GM12878 (cell line): ENCODE results near the gene FRRS1L. TPM values are rescaled to one million over a fixed set of nuclear protein-coding genes. Genes with fewer than 3 reads are reported as not detected.

Experiments used
- ASH2L ChIP-seq: fragments of 300-600, 200-600 bp; sonication (generic); IDR thresholded peaks from 2 replicates; pipeline ENCODE4 v1.6.1; 2017; ENCODE audit warnings: low read depth, mild to moderate bottlenecking, borderline replicate concordance
- ATF3 ChIP-seq: IDR thresholded peaks from 2 replicates; pipeline ENCODE4 v1.6.1; 2011; ENCODE audit warnings: low read depth, mild to moderate bottlenecking, low read length, moderate library complexity, borderline replicate concordance; ENCODE audit errors: extremely low read depth
- BACH1 ChIP-seq: fragments of 450-650 bp; IDR thresholded peaks from 2 replicates; pipeline ENCODE4 v1.6.1; 2017; ENCODE audit warnings: mild to moderate bottlenecking, borderline replicate concordance
- CBFB ChIP-seq: IDR thresholded peaks from 2 replicates; pipeline ENCODE4 v1.6.1; 2016; ENCODE audit warnings: antibody characterized with exemption, low read depth
- CHD4 ChIP-seq: fragments of 200-600 bp; sonication (generic); IDR thresholded peaks from 2 replicates; pipeline ENCODE4 v1.6.1; 2016; ENCODE audit warnings: mild to moderate bottlenecking
- FOS ChIP-seq: IDR thresholded peaks from 3 replicates; pipeline ENCODE4 v1.6.1; 2011; ENCODE audit warnings: borderline replicate concordance; ENCODE audit not compliant: insufficient read length; ENCODE audit errors: extremely low read depth
- FOXM1 ChIP-seq: IDR thresholded peaks from 2 replicates; pipeline ENCODE4 v1.6.1; 2012; ENCODE audit warnings: low read depth, mild to moderate bottlenecking, inconsistent platforms, low read length, moderate library complexity
- GABPA ChIP-seq: IDR thresholded peaks from 2 replicates; pipeline ENCODE4 v1.6.1; 2014; ENCODE audit warnings: antibody characterized with exemption, low read depth, mild to moderate bottlenecking, inconsistent platforms
- KAT2A ChIP-seq: conservative IDR thresholded peaks from 2 replicates; pipeline ENCODE4 v1.6.1; 2011; ENCODE audit warnings: low read depth, low read length; ENCODE audit not compliant: control insufficient read depth
- MXI1 ChIP-seq: fragments of 150-350 bp; IDR thresholded peaks from 2 replicates; pipeline ENCODE4 v1.6.1; 2011; ENCODE audit warnings: low read depth, mild to moderate bottlenecking, inconsistent platforms, low read length, improper control_type of control experiment
- NFXL1 ChIP-seq: fragments of 450-650 bp; IDR thresholded peaks from 2 replicates; pipeline ENCODE4 v1.6.1; 2017; ENCODE audit warnings: antibody characterized with exemption, mild to moderate bottlenecking, borderline replicate concordance
- NFYA ChIP-seq: IDR thresholded peaks from 2 replicates; pipeline ENCODE4 v1.6.1; 2011; ENCODE audit warnings: low read depth, mild to moderate bottlenecking, low read length, improper control_type of control experiment, borderline replicate concordance
- NR2C1 ChIP-seq: fragments of 450-650 bp; IDR thresholded peaks from 2 replicates; pipeline ENCODE4 v1.6.1; 2017; ENCODE audit warnings: antibody characterized with exemption, mild to moderate bottlenecking, moderate library complexity
- NR2C2 ChIP-seq: IDR thresholded peaks from 2 replicates; pipeline ENCODE4 v1.6.1; 2011; ENCODE audit warnings: borderline replicate concordance, low read depth; ENCODE audit not compliant: control insufficient read depth, insufficient read length
- NR2F1 ChIP-seq: fragments of 450-650 bp; conservative IDR thresholded peaks from 2 replicates; pipeline ENCODE4 v1.6.1; 2017; ENCODE audit warnings: mild to moderate bottlenecking
- PAX5 ChIP-seq: IDR thresholded peaks from 2 replicates; pipeline ENCODE4 v1.6.1; 2011; ENCODE audit warnings: low read depth, low read length, borderline replicate concordance
- POLR2A ChIP-seq: IDR thresholded peaks from 2 replicates; pipeline ENCODE4 v1.6.1; 2011; ENCODE audit warnings: low read depth, mild to moderate bottlenecking, low read length
- RAD21 ChIP-seq: IDR thresholded peaks from 2 replicates; pipeline ENCODE4 v1.6.1; 2011; ENCODE audit warnings: mild to moderate bottlenecking, low read depth, low read length, moderate library complexity; ENCODE audit not compliant: insufficient read depth
- RCOR1 ChIP-seq: conservative IDR thresholded peaks from 2 replicates; pipeline ENCODE4 v1.6.1; 2012; ENCODE audit warnings: low read depth, low read length, improper control_type of control experiment
- SIN3A ChIP-seq: IDR thresholded peaks from 2 replicates; pipeline ENCODE4 v1.6.1; 2012; ENCODE audit warnings: low read depth, low read length, improper control_type of control experiment
- SMAD1 ChIP-seq: fragments of 450-650 bp; IDR thresholded peaks from 2 replicates; pipeline ENCODE4 v1.6.1; 2018; ENCODE audit warnings: mild to moderate bottlenecking, low read depth; ENCODE audit not compliant: partially characterized antibody
- SMARCA5 ChIP-seq: fragments of 450-650 bp; IDR thresholded peaks from 2 replicates; pipeline ENCODE4 v1.6.1; 2017; ENCODE audit warnings: mild to moderate bottlenecking
- SP1 ChIP-seq: IDR thresholded peaks from one replicate; pipeline ENCODE4 v1.6.1; 2011; ENCODE audit warnings: low read depth, low read length
- TBL1XR1 ChIP-seq: IDR thresholded peaks from 2 replicates; pipeline ENCODE4 v1.6.1; 2012; ENCODE audit warnings: low read depth, low read length, improper control_type of control experiment
- YY1 ChIP-seq: IDR thresholded peaks from 2 replicates; pipeline ENCODE4 v1.6.1; 2011; ENCODE audit warnings: low read depth, mild to moderate bottlenecking, low read length
- ZNF217 ChIP-seq: fragments of 450-650 bp; IDR thresholded peaks from 2 replicates; pipeline ENCODE4 v1.6.1; 2017; ENCODE audit warnings: antibody characterized with exemption, mild to moderate bottlenecking
- ZSCAN29 ChIP-seq: fragments of 450-650 bp; IDR thresholded peaks from 2 replicates; pipeline ENCODE4 v1.6.1; 2017; ENCODE audit warnings: mild to moderate bottlenecking, moderate library complexity
- ZZZ3 ChIP-seq: IDR thresholded peaks from 2 replicates; pipeline ENCODE4 v1.6.1; 2011; ENCODE audit warnings: low read depth; ENCODE audit not compliant: control insufficient read depth, insufficient read length
- polyA plus RNA-seq, 11 experiments: library from polyadenylated mRNA; depleted of rRNA in 4 of 11; unstranded in 6 of 11; stranded (reverse) in 5 of 11; fragments of >200 nt; fragmentation: Nextera tagmentation in 4 of 11; fragmentation: Illumina TruSeq in 1 of 11; extraction: Ambion mirVana in 4 of 11; extraction: Trizol in 1 of 11; gene quantifications; 1 replicate in 1 of 11; 2 replicates in 10 of 11; pipeline versions ENCODE4 v1.2.1 to v1.2.3, GENCODE V29; 2011 to 2016; ENCODE audit warnings: inconsistent platforms in 2 of 11, missing spikeins in 2 of 11, low read depth in 1 of 11
- total RNA-seq, 4 experiments: library from RNA; depleted of rRNA in 3 of 4; stranded (reverse); fragments of >200 nt in 3 of 4; fragmentation: Illumina TruSeq in 1 of 4; extraction: Trizol in 1 of 4; gene quantifications; 2 replicates each; pipeline versions ENCODE4 v1.2.1 to v1.2.3, GENCODE V29; 2013 to 2021
- TF ChIP-seq, protein P1 (sequence below): fragments of 450-650 bp; IDR thresholded peaks from 2 replicates; pipeline ENCODE4 v1.6.1; 2016; ENCODE audit warnings: mild to moderate bottlenecking
- TF ChIP-seq, protein P2 (sequence below): IDR thresholded peaks from 2 replicates; pipeline ENCODE4 v1.6.1; 2012; ENCODE audit warnings: low read depth, low read length, improper control_type of control experiment

The FRRS1L gene
- total and polyA plus RNA-seq, 10 of the 15 experiments (the other 5 are each of a cell fraction or from before 2014, with no cell fraction given): not detected

DNA sequence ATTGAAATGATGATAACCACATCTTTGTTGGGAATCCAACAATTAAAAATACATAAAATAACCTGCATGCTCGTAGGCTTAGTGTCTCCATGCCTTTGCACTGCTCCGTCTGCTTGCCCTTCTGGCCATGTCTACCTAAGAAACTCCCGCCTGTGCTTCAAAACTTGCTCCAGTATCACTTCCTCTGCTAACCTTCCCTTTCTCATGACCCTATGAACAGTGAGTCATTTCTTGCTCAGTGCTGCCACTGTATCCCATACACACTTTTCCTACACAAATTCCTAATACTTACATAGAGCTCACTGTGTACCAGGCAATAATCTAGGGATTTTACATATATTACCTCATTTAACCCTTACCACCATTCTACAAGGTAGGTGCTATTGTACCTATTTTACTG, 80.8 kb downstream of the FRRS1L start (continued):
- TF ChIP-seq POLR2A (no peak), SP1 (no peak), FOXM1 (no peak), MXI1 (no peak), ZNF217 (0 out of 2 replicates have a peak, but pooled peaks have one; percentile 35), YY1 (no peak), BACH1 (peak; percentile 32; the same call in 1 of the 2 replicates), CBFB (no peak), NR2C2 (no peak), RCOR1 (no peak), NR2C1 (no peak), SIN3A (no peak), NFYA (no peak), ASH2L (no peak), ATF3 (no peak), NR2F1 (peak; percentile 58; the same call in 1 of the 2 replicates), SMARCA5 (no peak), RAD21 (no peak), KAT2A (no peak), PAX5 (no peak), GABPA (no peak), SMAD1 (no peak), TBL1XR1 (no peak), FOS (no peak), NFXL1 (no peak), CHD4 (no peak), ZSCAN29 (no peak), ZZZ3 (no peak)
- TF ChIP-seq, protein P1, sequence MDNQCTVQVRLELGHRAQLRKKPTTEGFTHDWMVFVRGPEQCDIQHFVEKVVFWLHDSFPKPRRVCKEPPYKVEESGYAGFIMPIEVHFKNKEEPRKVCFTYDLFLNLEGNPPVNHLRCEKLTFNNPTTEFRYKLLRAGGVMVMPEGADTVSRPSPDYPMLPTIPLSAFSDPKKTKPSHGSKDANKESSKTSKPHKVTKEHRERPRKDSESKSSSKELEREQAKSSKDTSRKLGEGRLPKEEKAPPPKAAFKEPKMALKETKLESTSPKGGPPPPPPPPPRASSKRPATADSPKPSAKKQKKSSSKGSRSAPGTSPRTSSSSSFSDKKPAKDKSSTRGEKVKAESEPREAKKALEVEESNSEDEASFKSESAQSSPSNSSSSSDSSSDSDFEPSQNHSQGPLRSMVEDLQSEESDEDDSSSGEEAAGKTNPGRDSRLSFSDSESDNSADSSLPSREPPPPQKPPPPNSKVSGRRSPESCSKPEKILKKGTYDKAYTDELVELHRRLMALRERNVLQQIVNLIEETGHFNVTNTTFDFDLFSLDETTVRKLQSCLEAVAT: 0 out of 2 replicates have a peak, but pooled peaks have one; percentile 22
- TF ChIP-seq, protein P2, sequence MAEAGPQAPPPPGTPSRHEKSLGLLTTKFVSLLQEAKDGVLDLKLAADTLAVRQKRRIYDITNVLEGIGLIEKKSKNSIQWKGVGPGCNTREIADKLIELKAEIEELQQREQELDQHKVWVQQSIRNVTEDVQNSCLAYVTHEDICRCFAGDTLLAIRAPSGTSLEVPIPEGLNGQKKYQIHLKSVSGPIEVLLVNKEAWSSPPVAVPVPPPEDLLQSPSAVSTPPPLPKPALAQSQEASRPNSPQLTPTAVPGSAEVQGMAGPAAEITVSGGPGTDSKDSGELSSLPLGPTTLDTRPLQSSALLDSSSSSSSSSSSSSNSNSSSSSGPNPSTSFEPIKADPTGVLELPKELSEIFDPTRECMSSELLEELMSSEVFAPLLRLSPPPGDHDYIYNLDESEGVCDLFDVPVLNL: peak; percentile 69
